HG03354 (cell line): ENCODE data around the gene HIVEP3.

Source experiments
- ATAC-seq: cut with Tn5 transposase; IDR thresholded peaks from one replicate; pipeline ENCODE4 v1.9.1; 2021; ENCODE audit warnings: mild to moderate bottlenecking; ENCODE audit not compliant: unreplicated experiment, poor library complexity, severe bottlenecking

The HIVEP3 gene

DNA sequence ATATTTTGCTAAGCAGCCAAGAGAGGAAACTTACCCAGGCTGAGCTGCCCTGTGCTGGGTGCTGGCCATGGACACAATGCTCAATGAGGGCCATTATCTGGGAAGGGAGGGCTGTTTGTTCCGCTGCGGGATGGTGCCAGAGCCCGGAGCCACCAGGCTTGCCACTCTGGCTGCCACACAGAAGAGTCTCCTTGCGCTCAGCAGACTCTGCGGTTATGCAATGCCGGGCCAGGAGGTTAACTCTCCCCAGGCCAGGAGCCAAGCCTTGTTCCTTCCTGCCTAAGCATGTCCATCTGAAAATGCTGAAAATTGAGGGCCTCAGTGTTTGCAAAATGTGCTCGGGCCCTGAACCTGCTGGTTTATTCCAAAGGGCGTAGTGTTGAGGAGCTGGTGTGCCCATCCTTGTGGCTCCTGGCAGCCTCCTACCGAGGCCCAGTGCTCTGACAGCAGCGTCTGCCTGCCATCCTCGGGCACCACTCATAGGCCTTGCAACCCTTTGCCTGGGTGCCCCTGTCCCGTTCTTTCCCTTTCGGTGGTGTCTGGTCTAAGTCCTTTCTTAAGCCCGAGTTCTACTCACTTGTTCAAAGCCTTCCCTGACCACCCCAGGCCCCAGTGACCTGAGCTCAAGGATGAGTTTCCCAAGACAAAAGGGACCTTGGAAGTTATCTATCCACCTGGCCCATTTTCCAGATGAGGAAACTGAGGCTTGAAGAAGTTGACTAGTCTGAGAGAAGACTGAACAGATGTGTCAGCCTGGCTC is 300.5 kb downstream of the HIVEP3 start:
- ATAC-seq: no peak

GRCh38 chr1:41617336-41617735 is 301.4 kb downstream of the HIVEP3 start:
- ATAC-seq: no peak

GRCh38 chr1:41616563-41616962 is 302.2 kb downstream of the HIVEP3 start:
- no peak for ATAC-seq

GRCh38 chr1:41615981-41616380 is 302.7 kb downstream of the HIVEP3 start:
- no peak for ATAC-seq

DNA sequence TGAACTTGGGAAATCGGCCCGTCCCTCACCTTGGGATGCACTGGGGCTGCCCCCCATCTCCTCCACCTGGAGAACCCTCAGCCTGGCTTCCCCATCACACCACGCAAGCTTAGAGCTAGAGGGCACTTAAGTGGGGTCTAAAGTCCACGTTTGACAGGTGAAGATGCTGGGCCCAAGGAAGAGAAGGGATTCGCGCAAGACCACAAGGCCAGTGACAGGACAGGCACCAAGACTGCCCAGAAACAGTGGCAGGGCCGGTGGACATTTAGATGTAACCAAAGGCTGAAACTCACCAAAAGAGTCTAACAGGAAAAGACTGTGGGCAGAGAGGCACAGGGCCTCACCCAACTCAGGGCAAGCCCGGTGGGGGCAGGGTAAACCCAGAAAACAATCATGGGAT is 303.4 kb downstream of the HIVEP3 start:
- no peak for ATAC-seq

GRCh38 chr1:41614818-41615217 is 303.9 kb downstream of the HIVEP3 start:
- no peak for ATAC-seq

- ATAC-seq: no peak
Measured at GRCh38 chr1:41613689-41614574, 304.8 kb downstream of the HIVEP3 start.

GRCh38 chr1:41612953-41613352 is 305.8 kb downstream of the HIVEP3 start:
- no peak for ATAC-seq

- ATAC-seq: no peak
Measured at GRCh38 chr1:41611932-41612450, 306.7 kb downstream of the HIVEP3 start.

GRCh38 chr1:41611068-41611931 is 307.4 kb downstream of the HIVEP3 start:
- no peak for ATAC-seq

DNA sequence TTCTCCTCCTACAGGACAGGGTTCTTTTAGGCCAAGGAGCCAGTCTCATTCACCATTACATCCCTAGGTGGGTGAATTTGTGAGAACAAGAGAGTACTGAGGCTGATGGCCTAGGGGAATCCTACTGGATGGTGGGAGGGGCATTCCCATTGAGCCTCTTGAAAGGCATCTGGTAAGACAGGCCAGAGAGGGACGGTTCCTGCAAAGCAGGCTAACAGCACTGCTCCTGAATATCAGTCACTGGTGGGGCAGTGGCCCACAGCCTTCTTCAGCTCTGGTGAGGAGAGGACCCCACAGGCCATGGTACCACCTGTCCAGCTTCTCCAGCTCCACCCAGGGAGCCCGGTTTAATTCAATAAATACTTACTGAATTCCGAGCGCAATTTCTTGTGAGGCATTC is 308.4 kb downstream of the HIVEP3 start:
- no peak for ATAC-seq

DNA sequence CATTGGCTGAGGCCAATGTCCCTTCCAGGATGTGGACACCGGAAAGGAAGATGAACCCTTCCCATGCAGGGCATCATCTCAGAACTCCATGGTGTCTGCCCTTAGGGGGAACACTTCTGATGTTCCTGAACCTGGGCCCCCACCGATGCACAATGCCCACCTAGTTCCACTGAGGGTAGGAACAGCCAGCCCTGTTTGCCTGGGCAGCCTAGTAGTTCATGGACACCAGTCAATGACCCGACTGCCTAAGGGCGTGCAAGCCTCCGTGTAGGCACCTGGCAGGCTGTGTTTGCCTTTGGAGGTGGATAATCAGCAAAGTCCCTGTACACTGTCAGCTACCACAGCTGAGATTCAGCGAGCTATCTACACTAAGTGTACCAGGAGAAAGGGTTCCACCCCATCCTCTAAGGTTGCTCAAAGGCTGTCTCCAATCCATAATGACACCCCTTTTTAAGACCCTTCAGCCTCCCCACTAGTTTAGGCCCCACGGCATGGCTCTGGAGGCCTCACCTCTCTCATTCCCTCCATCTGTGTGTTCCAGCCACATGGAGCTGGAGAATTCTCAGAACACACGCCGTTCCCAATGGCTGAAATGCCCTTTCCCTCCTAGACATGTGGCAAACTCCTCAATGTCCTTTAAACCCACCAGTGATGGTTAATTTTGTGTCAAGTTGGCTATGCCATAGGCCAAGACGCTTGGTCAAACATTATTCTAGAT is 309.4 kb downstream of the HIVEP3 start:
- no peak for ATAC-seq

DNA sequence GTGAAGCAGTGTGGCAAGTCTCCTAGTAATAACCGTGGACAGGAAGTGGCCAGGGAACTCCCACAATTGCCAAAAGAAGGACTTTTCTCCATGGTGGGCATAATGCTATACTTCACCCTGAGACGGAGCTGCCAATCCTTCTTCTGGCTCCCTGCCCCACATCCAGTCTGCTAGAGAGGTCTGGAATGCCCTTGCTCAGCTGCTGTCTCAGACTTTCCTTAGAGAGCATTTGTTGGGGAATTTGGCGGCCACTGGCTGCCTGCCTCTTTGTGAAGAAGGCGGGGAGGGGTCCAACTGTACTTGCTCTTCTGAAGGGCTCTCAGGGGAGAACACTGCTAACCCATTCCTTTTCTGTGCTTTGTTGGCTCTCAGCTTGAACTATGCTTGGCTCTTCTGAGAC is 310.5 kb downstream of the HIVEP3 start:
- ATAC-seq: no peak

DNA sequence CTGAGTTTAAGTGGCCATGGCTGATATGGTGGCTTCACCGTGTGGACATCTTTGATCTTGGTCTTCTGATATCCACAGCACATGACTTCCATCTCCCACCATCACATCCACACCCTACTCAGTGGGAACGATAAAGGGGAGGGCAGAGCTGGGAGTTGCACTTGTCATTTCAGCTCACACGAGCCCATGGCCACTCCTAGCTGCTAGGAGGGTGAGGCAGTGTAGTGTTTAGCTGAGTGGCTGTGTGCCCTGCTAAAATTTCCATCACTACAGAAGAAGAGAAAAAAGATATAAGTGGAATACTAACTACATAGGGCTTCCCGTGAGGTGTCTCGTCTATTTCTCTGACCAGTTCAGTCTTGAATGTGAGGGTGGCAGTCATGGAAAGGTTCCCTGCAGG is 310.9 kb downstream of the HIVEP3 start:
- no peak for ATAC-seq

DNA sequence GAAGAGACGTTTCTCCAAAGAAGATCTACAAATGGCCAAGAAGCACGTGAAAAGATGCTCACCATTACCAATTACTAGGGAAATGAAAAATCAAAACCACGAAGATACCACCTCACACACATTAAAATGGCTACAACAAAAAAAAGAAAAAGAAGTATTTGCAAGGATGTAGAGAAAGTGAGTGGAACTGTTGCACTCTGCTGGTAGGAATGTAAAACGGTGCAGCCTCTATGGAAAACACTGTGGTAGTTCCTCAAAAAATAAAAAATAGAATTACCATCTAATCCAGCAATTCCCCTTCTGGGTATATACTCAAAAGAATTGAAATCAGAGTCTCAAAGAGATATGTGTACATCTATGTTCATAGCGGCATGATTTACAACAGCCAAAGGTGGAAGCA is 318.8 kb downstream of the HIVEP3 start:
- ATAC-seq: no peak

GRCh38 chr1:41598325-41598724 is 320.4 kb downstream of the HIVEP3 start:
- ATAC-seq: no peak

DNA sequence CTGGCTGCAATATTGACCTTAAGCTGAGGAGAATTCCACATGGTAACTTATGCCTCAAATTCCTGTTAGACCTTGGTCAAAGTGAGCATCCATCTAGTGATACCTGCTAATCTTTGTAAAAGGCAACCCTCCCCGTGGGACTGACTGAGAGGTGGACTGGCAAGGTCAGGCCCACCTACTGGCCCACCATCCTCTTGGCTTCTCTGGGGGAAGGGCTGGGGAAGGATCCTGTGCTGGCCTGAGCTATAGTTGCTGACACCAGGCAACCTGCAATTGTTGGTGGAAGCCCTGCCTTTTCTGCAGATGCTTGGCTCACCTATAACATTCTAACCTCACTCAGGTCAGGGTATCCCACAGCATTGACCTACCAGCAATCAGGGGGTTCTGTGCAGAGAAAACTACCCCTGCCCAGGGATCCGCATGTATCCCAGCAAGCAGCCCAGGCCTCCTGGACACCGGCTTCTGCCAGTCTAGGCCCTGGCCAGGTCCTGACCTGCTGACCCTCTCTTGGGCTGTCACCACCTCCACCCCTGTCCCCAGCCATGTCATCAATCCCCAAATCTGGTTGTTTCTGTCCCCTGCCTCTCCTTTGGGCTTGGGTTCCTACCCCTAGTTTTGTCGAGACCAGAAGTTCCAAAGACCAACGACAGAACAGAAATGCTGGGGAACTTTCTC is 326.1 kb downstream of the HIVEP3 start:
- ATAC-seq: no peak

DNA sequence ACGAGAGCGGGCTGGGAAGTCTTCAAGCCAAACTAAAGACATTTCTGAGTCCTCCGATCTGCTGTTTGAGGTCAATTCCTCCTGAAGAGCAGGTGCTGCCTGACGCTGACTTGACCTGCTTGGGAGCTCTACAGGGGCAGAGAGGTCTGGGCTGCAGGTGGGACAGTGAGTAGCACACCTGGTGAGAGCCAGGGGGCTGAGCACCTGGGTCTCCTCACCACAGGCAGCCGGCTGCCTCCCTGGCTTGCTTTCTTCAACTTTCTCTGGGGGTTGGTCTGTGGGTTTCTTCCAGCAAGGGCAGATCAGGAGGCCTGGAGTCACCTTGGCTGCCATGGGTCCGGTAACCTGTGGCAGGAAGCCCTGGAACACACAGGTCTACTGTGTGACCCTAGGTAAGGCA is 326.8 kb downstream of the HIVEP3 start:
- no peak for ATAC-seq

DNA sequence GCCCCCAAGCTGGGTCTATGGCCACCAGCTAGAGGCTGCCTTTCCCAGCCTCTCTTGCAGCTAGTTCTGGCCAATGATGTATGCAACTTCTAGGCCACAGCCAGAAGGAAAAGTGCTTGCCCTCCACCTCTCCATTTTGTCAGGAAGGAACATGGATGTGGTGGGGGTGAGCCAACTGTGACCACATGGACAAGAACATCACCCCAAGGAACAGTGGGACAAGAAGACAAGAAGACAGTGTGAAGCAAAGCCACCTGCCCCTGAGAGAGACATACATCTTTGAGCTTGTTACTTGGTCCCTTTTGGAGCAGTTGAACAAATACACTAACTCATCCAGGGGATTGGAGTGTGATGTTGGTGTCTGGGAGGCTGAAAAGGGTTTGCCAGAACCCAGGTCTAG is 328.4 kb downstream of the HIVEP3 start:
- no peak for ATAC-seq
